GM18867 (cell line): ENCODE data around the gene VBP1.
"Not testable (repeated sequence)": the region's sequence is repeated elsewhere in the genome, so short reads cannot be mapped to it uniquely, and the experiment has no call there.

Experiments used
- ATAC-seq: cut with Tn5 transposase; IDR thresholded peaks from one replicate; pipeline ENCODE4 v1.9.1; 2021; ENCODE audit warnings: mild to moderate bottlenecking, moderate library complexity; ENCODE audit not compliant: unreplicated experiment

VBP1 gene

GRCh38 chrX:155263854-155264628 is 47.8 kb downstream of the VBP1 start, which contains the start of gene RAB39B:
Gene RAB39B (minus strand): TSS chrX:155264491. CDS start chrX:155264288, 203 bp downstream.
- peak; percentile 90 for ATAC-seq

DNA sequence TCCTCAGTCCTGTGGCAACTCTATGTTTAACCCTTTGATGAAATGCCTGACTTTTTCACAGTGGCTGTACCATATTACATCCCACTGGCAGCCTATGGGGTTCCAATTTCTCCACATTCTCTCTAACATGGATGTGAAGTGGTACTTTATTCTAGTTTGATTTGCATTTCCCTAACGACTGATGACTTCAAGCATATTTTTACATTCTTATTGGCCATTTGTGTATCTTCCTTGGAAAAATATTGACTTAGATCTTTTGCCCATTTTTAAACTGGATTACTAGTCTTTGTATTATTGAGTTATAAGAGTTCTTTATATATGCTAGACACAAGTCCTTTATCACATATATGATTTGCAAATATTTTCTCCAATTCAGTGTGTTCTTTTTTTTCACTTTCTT is 50.2 kb downstream of the VBP1 start:
- ATAC-seq: no peak

DNA sequence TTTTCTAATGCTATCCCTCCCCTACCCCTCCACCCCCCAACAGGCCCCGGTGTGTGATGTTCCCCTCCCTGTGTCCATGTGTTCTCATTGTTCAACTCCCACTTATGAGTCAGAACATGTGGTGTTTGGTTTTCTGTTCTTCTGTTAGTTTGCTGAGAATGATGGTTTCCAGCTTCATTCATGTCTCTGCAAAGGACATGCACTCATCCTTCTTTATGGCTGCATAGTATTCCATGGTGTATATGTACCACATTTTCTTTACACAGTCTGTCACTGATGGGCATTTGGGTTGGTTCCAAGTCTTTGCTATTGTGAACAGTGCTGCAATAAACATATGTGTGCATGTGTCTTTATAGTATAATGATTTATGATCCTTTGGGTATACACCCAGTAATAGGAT is 51.7 kb downstream of the VBP1 start:
- not testable (repeated sequence) for ATAC-seq

- no peak for ATAC-seq
Observed at GRCh38 chrX:155270969-155271368, 54.7 kb downstream of the VBP1 start.

GRCh38 chrX:155279873-155280272 is 63.6 kb downstream of the VBP1 start:
- no peak for ATAC-seq
